Epithelial cell of umbilical artery (primary cell): Measurements from ENCODE around the gene C12orf76. TPM values are rescaled to one million over a fixed set of nuclear protein-coding genes. Genes with fewer than 3 reads are reported as not detected.

Experiments used
- total RNA-seq: library from RNA; depleted of rRNA; stranded (reverse); fragments of >200 nt; gene quantifications from 2 replicates; pipeline ENCODE4 v1.2.3, GENCODE V29; 2014

The C12orf76 gene, protein sequence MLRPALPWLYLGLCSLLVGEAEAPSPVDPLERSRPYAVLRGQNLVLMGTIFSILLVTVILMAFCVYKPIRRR
- total RNA-seq = 16.9 and 22.6 TPM in 2 replicates

DNA sequence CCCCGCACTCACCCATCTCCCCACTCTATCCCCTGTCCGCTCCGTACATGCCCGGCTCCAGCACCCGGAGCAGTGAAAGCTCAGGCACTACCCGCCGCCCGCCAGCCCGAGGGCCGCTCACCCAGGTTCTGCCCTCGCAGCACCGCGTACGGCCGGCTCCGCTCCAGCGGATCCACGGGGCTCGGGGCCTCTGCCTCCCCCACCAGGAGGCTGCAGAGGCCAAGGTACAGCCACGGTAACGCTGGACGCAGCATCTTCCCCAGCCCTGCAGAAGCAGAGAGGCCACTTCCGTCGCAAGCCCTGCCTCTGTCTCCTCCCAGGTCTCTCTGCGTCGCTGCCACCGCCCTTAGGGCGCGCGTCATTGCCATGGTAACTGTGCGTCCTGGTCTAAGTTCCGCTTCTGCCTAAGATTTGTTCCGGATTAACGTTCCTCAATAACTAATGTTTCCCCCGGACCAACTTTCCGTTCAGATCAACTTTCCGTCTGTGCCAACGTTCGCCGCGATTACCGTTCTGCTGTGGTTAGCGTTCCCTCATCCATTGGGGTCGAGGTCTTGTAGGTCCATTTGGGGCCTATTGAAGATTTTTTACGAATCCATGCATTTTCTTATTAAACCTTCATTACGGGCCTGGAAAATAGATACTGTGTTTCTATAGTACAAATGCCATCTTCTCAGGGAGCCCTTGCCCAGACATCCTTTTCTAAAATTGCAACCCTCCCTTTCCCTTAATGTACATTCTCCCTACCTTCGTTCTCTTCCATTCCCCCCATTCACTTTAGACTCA is at the start of gene C12orf76:
C12orf76 (minus strand) TSS at position 281 of the 786 bp plus-strand sequence; CDS start at position 254, 27 bp downstream.

DNA sequence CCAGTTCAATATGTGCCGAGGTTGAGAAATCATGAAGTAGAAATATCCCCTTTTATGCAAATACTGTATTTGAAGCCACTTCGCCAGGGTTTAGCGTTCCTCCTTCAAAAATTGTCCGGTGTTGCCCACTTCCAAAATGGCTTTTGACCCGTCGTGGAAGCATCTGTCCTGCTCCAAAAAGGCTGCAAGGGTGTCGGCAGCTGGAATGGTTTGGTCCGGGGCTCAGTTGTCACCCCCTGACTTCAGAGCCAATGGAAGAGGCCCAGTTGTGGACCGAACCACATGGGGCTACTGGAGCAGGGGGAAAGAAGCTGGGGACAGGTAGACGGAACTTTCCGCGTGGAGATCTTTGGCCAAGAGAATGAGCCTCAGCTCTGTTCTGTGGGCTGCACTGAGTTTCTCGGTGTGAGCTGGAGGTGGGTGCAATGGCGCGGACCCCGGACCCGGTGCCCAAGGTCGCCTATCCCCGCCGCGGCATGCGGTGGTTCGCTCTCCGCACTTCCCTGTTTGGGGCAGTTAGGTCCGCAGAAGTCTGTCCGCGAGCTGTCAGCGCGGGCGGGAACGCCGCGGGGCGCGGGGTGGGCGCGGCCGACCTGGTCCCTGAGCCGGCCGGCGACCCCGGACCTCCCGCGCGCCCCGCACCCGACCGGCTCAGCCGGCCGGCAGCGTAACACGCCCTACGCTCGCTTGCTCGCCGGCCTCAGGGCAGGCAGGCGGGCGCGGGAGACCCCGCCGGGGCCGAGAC is 49.2 kb downstream of the C12orf76 start, which contains the start of gene ANKRD13A:
ANKRD13A (plus strand) TSS at position 527 of the 745 bp plus-strand sequence. CDS start 259 bp downstream, outside the sequence.

DNA sequence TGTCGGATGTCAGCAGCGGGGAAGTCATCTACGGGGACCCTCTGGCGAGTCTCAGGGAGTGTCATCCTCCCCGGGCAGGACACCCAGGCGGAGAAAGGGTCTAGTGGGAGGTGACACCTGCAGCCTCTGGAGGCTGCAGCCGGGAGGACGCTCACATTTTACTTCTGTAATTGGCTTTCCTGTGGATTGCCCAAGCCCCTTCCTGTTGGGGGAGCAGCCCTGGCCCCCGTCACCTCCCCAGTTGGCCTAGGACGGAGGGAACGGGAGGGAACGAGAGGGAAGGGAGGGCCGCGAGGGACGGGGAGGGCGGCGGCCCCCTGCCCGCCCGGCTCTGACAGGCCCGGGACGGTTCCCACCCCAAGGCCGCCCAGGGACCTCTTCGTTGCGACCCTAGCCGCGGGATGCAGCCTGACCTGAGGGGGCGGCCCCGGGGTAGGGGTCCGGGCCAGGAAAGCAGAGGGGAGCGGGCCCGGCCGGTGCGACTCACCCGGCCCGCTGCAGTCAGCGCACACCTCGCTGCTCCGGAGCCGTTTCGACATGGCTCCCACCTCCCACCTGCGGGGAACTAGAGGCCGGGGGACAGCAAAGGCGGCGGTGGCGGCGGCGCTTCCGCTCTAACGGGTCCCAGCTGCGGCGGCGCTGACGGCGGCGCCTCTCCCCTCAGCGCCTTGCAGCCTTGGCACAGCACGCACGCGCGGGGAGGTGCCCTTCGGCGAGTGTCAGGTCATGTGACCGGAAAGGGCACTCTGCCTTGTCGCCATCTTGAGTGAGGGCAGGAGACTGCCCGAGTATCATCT is 52.4 kb downstream of the C12orf76 start, which contains the start of gene GIT2:
GIT2 (minus strand) TSS at position 683 of the 797 bp plus-strand sequence; CDS start at position 539, 144 bp downstream.

Other genes starting within 250 kb of the C12orf76 start
- gene TRPV4, start 215.1 kb downstream of the C12orf76 start, total RNA-seq = 0.61 and 1.3 TPM in 2 replicates
- 50.0 and 77.0 TPM in 2 replicates for gene GLTP, start 168.0 kb downstream of the C12orf76 start, total RNA-seq
- 10.1 and 17.5 TPM in 2 replicates for gene TCHP, start 148.2 kb downstream of the C12orf76 start, total RNA-seq
- 38.7 and 46.7 TPM in 2 replicates for gene GIT2, start 52.2 kb downstream of the C12orf76 start, total RNA-seq
- gene ANKRD13A, start 49.1 kb downstream of the C12orf76 start, total RNA-seq = 37.7 and 43.6 TPM in 2 replicates
- 9.1 and 10.9 TPM in 2 replicates for gene IFT81, start 75.8 kb upstream of the C12orf76 start, total RNA-seq
- 96.8 and 98.6 TPM in 2 replicates for gene ATP2A2, start 232.7 kb upstream of the C12orf76 start, total RNA-seq